Left renal pelvis (tissue), 4 donors: ENCODE results near the gene SNX9. TPM values are rescaled to one million over a fixed set of nuclear protein-coding genes. Genes with fewer than 3 reads are reported as not detected.
A peak's percentile ranks its signal among the peaks of the same experiment; 100 is the strongest.
"Not testable (repeated sequence)": the region's sequence is repeated elsewhere in the genome, so short reads cannot be mapped to it uniquely, and the experiment has no call there.

Experiments used
- DNase-seq, 4 donors: peaks; one replicate each; pipeline ENCODE4 v3.0.0-alpha.2; 2013; ENCODE audit warnings: low read depth in 4 of 4, low spot score in 3 of 4
- polyA plus RNA-seq, 4 donors: library from polyadenylated mRNA; unstranded; fragments of 120-200 nt; gene quantifications; one replicate each; pipeline ENCODE4 v1.2.1, GENCODE V29; 2013; ENCODE audit not compliant: insufficient read length in 4 of 4

SNX9 gene
- 10 to 100 TPM; 33.8 to 48.4 (median 40.3) TPM for polyA plus RNA-seq

DNA sequence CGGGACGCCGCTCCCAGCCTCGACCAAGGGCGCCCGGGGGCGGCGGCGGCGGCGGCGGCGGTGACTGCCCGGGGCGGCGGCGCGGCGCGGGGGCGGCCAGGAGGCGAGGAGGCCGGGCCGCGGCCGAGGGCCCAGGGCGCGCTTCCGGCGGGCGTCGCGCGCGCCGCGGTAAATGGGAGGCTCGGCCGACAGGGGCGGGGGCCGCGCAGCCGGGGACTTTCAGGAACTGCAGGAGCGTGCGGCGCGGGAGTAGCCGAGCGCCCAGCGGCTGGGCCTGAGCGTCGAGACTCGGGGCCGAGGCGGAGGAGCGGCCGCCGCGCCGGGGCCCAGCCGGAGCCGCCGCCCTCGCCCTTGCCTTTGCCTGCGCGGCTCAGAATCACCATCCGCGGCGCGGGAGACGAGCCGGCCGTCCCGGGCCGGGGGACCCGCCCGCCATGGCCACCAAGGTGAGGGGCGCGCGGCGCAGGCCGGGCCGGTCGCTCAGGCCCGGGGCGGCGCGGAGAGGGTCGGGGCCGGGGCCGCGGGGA is at the start of gene SNX9:
Gene SNX9, plus strand, starts transcription at position 246 of the 527 bp plus-strand sequence. Its CDS starts 189 bp downstream, at position 435.
- DNase-seq, result peak in 2 of 4 donors; percentile 55 to 58

DNA sequence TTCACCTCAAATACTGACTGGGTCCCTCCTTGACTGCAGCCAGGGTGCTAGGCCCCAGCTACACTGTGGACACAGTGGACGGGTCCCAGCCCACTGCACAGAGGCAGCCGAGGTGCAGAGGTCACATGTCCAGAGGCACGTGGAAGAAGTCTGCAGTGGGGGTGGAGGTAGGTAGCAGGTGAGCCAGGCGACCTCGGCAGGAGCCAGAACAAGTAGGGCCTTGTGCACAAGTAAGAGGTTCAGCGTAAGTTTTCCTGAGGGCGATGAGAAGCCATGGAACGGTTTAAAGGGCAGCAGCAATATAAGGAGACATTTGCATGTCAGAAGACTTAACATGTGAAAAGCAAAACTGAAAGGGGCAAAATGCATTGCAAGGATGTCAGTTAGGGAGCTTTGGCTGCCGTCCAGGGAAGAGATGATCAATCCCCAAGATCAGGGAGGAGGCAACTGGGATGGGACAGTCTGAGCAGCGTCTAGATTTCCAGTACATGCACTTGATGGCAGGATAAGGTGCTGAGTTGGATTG is 49.7 kb upstream of the SNX9 start:
- DNase-seq, result no peak

DNA sequence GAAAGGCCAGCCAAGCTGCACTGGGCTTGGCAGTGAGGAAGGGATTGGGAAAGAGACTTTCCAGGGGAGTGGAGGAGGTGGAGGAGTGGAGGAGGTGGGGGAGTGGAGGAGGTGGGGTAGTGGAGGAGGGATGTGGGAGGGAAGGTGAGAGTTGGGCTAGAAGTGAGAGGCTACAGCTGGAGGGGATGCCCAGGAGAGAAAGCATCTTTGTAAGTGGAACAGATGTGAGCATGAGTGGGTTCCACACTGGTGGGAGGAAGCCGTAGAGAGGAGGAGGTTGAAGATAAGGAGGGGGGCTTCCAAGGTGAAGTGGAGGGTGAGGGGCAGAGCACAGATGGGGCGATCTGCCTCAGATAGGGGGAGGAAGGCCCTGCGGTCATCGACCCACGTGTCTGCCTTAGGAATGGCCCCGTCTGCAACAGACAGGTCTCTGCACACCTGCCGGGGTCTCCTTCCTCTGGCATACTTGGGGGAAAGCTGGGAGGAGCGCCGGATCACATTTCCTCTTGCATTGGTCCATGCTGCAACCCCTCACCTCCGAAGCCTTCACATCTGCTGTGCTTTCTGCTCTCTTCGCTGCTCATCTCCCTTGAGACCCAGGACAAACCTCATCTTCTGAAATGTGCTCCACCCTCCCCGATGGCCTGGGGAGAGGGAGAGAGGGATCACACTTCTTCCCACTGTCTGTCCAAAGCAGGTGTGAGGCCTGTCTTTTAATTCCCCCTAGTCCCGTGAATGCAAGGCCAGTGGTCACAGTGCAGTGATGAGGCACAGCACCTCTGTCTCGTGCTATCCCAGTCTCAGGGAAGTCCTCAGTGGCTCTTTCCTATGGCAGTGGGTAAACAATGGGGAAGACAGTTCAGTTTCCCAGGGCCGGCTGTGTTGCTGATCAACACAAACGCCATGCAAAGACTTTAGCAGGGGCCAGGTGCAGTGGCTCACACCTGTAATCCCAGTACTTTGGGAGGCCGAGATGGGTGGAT is 48.6 kb upstream of the SNX9 start:
- DNase-seq, result no peak

DNA sequence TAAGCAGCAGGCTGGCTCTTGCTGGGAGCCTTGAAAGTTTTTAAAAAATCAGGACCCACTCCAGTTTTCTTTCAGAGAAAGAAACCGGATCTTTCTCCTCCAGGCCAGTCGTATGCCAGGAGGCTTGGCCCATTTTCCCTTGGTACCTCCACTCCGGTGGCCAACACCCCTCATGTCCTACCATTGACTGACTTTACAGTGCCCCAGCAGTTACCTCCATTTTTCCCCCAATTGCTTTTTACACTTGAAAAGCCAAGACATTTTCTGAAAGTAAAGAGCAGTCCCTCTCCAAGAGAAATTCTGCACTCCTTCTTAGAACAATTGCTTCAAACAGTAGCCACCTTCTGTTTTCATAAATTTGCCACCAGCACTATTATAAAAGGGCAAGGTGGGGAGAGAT is 47.7 kb upstream of the SNX9 start:
- no peak for DNase-seq

DNA sequence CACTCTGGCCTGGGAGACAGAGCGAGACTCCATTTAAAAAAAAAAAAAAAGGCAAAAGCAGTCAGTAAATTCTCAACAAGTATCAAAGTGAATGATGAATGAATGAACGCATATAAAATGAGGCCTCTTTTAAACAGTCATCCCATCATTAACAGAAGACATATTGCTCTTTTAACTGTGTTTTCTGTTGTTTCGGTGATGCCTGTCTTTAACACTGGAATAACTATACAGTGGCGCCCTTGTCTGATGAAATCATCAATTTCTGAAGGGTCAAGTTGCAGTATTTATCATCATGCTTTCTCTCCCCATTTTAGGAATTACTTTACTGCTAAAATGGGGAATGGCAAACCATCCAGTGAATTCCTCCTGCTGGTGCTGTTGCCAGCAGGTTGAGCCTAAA is 45.7 kb upstream of the SNX9 start:
- DNase-seq, result no peak

DNA sequence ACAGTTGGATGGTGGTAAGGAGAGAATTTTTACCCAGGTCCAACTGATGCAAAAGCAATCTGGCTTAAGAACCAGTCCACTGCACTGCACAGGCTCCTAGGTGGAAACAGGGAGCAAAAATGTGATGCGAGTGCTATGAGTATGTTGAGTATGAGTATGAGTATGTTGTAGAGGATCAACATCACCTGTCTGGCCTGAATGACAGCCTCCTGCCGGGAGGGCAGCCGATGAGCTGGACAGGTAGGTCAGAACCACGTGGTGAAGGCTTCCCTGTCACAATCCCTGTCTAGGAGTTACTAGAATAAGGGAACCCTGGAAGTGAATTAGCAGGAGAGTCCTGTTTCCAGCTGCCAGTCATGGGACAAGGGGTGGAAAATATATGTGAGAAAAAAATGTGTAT is 44.3 kb upstream of the SNX9 start:
- DNase-seq, result no peak

DNA sequence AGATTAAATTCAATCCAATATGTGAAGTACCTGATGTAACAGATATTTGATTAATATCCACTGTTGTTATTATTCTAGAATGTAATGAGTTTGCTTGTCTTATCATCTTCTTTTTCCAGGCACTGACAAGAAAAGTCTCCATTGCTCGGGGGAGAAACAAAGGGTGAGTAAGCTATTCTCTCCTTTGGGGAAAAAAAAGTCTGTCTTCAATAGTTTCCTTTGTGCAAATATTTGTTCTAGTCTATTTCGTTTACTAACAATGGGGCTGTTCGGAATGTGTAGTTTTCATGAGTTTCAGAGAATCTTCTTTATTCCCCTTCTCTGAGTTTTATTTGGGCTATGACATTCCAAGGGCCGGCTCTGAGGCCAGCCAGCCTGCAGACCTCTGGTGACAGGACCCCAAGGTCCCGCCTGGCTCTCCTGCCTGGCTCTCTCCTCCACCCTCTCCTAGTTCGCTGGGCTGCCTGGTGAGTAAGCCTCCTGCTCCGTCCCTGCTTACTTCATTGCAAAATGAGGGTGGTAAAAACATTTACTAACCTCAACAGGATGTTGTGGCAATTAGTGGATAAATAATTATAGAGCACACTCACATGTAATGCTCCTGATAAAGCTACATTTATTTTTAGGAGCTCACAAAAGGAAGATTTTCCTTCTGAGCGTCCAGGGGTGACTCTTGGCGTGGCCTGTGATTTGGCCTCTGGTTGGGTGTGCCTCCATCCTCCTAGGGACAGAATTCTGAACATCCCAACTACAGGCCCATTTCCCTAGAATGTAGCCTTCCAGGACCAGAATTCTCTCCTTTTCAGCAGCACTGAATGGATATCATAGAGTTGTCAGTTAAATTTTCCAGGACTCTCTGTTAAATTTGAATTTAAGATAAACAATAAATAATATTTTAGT is 43.1 kb upstream of the SNX9 start:
- DNase-seq, result no peak

DNA sequence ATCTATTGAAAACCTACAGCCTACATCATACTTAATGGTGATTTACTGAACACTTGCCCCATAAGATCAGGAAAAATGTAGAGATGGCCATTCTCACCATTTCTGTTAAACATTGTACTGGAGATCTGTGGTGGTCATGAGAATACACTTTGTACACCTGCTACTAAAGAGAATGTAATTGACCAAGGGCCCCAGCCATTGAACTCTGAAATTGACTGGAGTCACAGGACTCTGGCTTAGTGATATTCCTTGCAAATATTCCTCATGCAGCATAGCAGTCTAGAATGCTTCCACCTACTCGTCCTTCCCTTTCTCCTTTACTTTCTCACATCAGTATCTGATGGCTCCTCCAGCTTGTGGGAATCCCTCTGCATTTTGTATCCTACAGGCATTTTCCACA is 37.4 kb upstream of the SNX9 start:
- DNase-seq, result no peak

DNA sequence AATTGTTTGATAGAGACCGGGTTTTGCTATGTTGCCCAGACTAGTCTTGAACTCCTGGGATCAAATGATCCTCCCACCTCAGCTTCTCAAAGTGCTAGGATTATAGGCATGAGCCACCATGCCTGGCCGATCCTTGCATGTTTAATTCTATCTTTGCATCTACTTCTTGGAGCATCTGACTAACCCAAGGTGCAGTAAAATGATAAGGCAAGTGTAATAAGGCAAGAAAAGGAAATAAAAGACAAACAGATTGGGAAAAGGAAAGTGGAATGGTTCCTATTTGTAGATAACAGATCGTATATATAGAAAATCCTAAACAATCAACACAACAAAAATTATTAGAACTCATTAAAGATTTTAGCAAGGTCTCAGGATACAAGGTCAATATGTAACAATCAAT is 36.8 kb upstream of the SNX9 start:
- DNase-seq, result no peak

DNA sequence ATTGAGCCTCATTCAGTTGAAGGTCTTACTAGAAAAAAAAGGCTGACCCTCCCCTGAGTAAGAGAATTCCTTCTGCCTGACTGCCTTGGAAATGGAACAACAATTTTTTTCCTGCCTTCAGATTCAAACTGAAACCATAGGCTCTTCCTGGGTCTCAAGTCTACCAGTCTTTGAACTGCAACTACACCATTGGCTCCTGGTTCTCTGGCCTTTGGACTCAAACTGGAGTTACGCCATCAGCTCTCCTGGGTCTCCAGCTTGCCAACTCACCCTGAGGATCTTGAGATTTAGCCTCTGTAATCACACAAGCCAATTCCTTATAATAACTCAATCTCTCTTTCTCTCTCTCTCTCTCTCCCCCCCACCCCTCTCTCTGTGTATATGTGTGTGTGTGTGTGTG is 36.0 kb upstream of the SNX9 start:
- no peak for DNase-seq

DNA sequence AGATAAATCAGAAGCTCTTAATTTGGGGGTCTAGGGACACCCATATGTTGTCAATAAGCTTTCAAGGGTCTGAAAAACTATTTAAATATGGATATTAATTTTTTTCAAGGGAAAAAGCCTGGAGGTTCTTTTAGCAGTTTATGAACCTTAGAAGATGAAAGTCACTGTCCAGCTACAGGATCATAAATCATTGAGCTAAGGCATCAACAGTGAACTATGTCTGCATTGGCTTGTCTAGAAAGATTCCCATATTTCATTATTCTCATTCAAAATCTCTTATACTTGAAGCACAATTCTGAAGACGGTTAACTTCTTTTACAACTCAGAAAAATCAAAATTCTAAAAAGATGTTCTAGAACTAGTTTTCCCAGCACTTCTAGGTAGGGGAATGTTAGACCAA is 34.9 kb upstream of the SNX9 start:
- DNase-seq, result no peak

DNA sequence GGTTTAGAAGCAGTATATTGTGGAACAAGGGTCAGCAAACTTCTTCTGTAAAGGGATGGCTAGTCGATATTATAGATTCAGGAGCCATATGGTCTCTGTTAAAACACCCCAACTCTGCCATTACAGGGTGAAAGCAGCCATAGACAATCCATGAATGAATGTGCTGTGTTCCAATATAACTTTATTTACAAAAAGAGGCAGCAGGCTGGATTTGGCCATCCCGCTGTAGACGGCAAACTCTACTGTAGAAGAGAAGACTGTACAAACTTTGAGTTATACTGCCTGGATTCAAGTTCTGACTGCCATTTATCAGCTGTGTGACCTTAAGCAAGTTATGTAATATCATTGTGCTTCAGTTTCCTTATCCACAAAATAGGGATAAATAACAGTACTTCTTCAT is 33.7 kb upstream of the SNX9 start:
- no peak for DNase-seq

DNA sequence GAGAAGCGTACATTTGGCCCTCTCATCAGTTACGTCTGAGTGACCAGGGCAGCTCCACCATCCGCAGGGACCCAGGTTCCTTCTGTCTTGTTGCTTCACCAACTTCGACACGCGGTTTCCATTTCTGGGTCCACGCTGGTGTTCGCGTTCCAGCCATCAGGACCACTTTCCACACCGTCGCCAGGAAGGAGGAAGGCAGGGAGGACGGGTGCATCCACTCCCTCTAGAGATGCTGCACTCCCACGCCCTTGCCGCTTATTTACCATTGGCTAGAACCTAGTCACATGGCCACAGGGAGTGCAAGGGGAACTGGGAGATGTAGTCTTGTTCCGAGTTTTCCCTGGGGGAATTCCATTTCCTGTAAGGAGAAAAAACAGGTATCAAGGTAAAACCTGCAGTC is 33.2 kb upstream of the SNX9 start:
- DNase-seq, result no peak

DNA sequence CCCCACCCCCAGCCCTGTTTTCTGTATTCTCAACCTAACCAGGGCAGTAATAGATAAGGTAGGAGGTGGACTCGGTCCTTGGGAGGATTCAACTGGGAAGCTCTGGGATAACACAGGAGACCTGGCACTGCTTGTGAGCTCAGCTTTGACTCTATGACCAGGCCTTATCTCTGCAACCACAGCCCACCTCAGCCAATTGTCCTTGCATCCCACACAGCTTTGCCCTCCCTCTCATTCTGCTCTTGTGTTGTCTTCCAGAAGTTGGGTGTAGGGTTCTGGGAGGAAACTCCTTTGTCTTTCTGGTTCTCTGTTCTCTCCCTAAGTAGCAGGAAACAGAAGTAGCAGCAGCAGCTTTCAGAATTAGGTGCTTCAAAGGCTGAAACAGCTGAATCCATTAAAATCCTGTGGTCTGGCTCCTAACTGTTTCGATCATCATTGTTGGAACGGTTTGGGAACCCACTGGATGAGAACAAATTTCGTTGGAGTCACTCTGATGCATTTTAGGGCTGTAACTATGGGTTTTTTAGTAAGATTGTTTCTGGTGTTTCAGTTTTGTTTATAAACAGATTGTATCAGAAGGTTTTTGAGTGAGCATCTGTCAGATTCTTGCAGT is 32.4 kb upstream of the SNX9 start:
- DNase-seq, result no peak

DNA sequence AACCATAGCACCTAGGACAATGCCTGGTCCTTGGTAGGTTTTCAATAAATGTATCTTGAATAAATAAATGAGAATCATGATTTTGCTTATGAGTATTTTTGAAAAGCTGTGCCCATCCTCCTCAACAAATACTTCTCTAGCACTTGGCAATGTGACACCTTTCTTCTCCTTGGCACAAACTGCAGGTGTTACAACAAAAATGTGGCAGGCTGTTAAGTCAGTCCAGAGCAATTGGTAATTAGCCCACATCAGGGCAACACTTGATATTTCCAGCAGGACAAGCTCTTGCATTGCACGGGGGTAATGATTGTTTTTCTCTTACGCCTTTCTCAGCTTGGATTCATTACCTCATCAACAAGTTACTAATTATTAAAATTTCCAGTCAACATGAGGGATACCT is 31.6 kb upstream of the SNX9 start:
- DNase-seq, result no peak

DNA sequence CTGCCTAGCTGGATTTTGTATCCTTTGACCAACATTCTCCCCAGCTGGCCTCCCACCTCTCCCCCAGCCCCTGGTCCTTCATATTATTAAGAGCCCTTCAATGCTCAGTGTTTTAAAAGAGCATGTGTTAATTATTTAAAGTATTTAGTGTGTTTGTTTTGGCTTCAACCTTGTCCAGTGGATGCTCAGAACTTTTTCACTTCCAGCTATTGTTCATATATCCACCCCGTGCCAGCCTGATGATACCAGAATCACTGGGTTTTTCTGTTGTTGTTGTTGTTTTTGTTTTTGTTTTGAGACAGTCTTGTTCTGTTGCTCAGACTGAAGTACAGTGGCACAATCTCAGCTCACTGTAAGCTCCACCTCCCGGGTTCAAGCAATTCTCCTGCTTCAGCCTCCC is 30.4 kb upstream of the SNX9 start:
- DNase-seq, result no peak

DNA sequence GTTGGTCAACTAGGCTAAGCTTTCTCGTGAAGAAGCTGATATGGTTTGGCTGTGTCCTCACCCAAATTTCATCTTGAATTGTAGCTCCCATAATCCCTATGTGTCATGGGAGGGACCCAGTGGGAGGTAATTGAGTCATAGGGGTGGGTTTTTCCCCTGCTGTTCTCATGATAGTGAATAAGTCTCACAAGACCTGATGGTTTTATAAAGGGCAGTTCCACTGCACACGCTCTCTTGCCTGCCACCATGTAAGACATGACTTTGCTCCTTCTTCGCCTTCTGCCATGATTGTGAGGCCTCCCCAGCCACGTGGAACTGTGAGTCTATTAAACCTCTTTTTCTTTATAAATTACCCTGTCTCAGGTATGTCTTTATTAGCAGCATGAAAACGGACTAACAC is 29.0 kb upstream of the SNX9 start:
- DNase-seq, result not testable (repeated sequence)

DNA sequence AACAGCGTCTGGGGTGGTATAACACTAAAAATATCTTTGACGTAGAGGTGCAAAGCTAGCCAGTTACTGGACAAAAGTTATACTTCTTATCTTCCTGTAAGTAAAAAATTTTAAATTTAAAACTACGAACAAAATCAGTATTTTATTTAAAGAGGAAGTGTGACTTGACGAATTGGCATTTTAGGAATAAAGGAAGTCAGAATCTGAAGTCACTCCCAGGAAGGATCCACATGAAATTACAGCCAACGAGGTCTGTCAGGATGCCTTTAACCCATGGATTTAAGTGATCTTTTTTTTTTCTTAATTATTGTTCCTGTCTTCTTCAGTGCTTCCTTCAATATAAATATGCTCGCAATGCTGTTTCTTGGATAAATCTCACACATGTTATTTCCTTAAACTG is 27.2 kb upstream of the SNX9 start:
- no peak for DNase-seq

DNA sequence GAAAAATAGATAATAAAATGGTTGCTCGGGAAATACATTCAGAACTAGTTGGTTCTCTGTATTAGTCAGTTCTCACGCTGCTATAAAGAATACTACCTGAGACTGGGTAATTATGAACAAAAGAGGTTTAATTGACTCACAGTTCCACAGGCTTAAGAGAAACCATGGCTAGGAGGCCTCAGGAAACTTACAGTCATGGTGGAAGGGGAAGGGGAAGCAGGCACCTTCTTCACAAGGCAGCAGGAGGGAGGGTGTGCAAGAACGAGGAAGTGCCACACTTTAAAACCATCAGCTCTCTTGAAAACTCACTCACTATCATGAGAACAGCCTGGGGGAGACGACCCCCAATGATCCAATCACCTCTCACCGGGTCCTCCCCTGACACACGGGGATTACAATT is 24.2 kb upstream of the SNX9 start:
- DNase-seq, result no peak

DNA sequence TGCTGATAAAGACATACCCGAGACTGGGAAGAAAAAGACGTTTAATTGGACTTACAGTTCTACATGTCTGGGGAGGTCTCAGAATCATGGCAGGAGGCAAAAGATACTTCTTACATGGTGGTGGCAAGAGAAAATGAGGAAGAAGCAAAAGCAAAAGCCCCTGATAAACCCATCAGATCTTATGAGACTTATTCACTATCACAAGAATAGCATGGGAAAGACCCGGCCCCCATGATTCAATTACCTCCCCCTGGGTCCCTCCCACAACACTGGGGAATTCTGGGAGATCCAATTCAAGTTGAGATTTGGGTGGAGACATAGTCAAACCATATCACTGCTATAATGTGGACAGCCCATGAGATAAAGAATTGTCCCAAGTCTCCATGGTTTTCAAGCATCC is 23.5 kb upstream of the SNX9 start:
- DNase-seq, result not testable (repeated sequence)
